IMR-90 (cell line): ENCODE measurements around the gene SCARF2. TPM values are rescaled to one million over a fixed set of nuclear protein-coding genes. Genes with fewer than 3 reads are reported as not detected.

Experiments
- ATAC-seq: fragments of 200-7000 bp; cut with Tn5 transposase; 2 replicates; pipeline ENCODE4 v1.9.1; 2020; ENCODE audit warnings: low read depth, mild to moderate bottlenecking, moderate library complexity
- BruUV-seq: library from RNA; stranded (reverse); fragments of 400-500 nt; replicated peaks from 2 replicates; lab custom pipeline; 2021; lab: Mats Ljungman, UMichigan
- CTCF ChIA-PET: fragments of 300-600 bp; formaldehyde crosslinking; extraction: SDS; loops from one replicate; lab custom pipeline; 2021; ENCODE audit warnings: antibody characterized with exemption; lab: Yijun Ruan, JAX
- POLR2A ChIA-PET: fragments of 300-600 bp; sonication (Branson Sonifier 250); formaldehyde crosslinking; loops from one replicate; lab custom pipeline; 2022; ENCODE audit warnings: antibody characterized with exemption; ENCODE audit not compliant: unreplicated experiment; lab: Charles Lee
- DNase-seq: peaks from one replicate; pipeline ENCODE4 v3.0.0; 2013
- H2AFZ ChIP-seq: replicated peaks from 2 replicates; pipeline ENCODE3; 2013; ENCODE audit warnings: low read length, mild to moderate bottlenecking; ENCODE audit not compliant: poor library complexity
- H2AK5ac ChIP-seq: 2 replicates; pipeline ENCODE4 v1.6.1; 2013; ENCODE audit warnings: low read depth, low read length, inconsistent platforms
- H2AK9ac ChIP-seq: replicated peaks from 2 replicates; pipeline ENCODE3; 2013; ENCODE audit warnings: mild to moderate bottlenecking, low read depth, low read length, moderate library complexity; ENCODE audit not compliant: poor library complexity
- H2BK120ac ChIP-seq: 2 replicates; pipeline ENCODE4 v1.6.1; 2013; ENCODE audit warnings: low read depth, low read length, inconsistent platforms
- H2BK15ac ChIP-seq: 3 replicates; pipeline ENCODE4 v1.6.1; 2013; ENCODE audit warnings: low read depth, low read length, inconsistent platforms
- H2BK20ac ChIP-seq: 2 replicates; pipeline ENCODE4 v1.6.1; 2013; ENCODE audit warnings: low read depth, mild to moderate bottlenecking, inconsistent platforms, low read length, moderate library complexity
- H2BK5ac ChIP-seq: 2 replicates; pipeline ENCODE4 v1.6.1; 2013; ENCODE audit warnings: mild to moderate bottlenecking, low read depth, low read length, inconsistent platforms; ENCODE audit not compliant: poor library complexity, severe bottlenecking
- H3K14ac ChIP-seq: replicated peaks from 2 replicates; pipeline ENCODE4 v1.6.1; 2013; ENCODE audit warnings: low read depth, low read length, inconsistent platforms
- H3K18ac ChIP-seq: 2 replicates; pipeline ENCODE4 v1.6.1; 2013; ENCODE audit warnings: low read depth, low read length, control low read depth
- H3K23ac ChIP-seq: 2 replicates; pipeline ENCODE4 v1.6.1; 2013; ENCODE audit warnings: low read depth, low read length, inconsistent platforms
- H3K27ac ChIP-seq: 2 replicates; pipeline ENCODE4 v1.5.1; 2013; ENCODE audit warnings: mild to moderate bottlenecking, control low read depth, low read length; ENCODE audit not compliant: insufficient read depth
- H3K27me3 ChIP-seq: 2 replicates; pipeline ENCODE4 v1.6.1; 2013; ENCODE audit warnings: low read length; ENCODE audit not compliant: control insufficient read depth, insufficient read depth
- H3K36me3 ChIP-seq: 2 replicates; pipeline ENCODE4 v1.6.1; 2013; ENCODE audit warnings: low read length, mixed read lengths; ENCODE audit not compliant: control insufficient read depth, insufficient read depth
- H3K4ac ChIP-seq: 2 replicates; pipeline ENCODE4 v1.6.1; 2013; ENCODE audit warnings: low read depth, low read length, inconsistent platforms
- H3K4me1 ChIP-seq: 2 replicates; pipeline ENCODE4 v1.6.1; 2013; ENCODE audit warnings: low read length, mixed read lengths; ENCODE audit not compliant: control insufficient read depth, insufficient read depth
- H3K4me2 ChIP-seq: 2 replicates; pipeline ENCODE4 v1.6.1; 2013; ENCODE audit warnings: low read depth, mild to moderate bottlenecking, control low read depth, low read length, moderate library complexity
- H3K4me3 ChIP-seq: 2 replicates; pipeline ENCODE4 v1.5.1; 2013; ENCODE audit warnings: low read depth, mild to moderate bottlenecking, control low read depth, low read length, moderate library complexity; ENCODE audit not compliant: insufficient read depth
- H3K56ac ChIP-seq: 2 replicates; pipeline ENCODE4 v1.6.1; 2013; ENCODE audit warnings: low read length, inconsistent platforms; ENCODE audit not compliant: insufficient read depth; ENCODE audit errors: extremely low read depth
- H3K79me1 ChIP-seq, 2 experiments: 2 replicates each; pipeline ENCODE4 v1.6.1; 2013; ENCODE audit warnings: low read length in 2 of 2, inconsistent platforms in 1 of 2, low read depth in 1 of 2
- H3K9ac ChIP-seq: 2 replicates; pipeline ENCODE4 v1.6.1; 2013; ENCODE audit warnings: low read depth, low read length, control low read depth
- H3K9me1 ChIP-seq: 2 replicates; pipeline ENCODE4 v1.6.1; 2013; ENCODE audit warnings: low read length, inconsistent platforms; ENCODE audit not compliant: insufficient read depth
- H3K9me3 ChIP-seq: 2 replicates; pipeline ENCODE4 v1.6.1; 2013; ENCODE audit warnings: low read length; ENCODE audit not compliant: control insufficient read depth, insufficient read depth
- H4K20me1 ChIP-seq: 2 replicates; pipeline ENCODE4 v1.6.1; 2013; ENCODE audit warnings: low read length, inconsistent platforms; ENCODE audit not compliant: insufficient read depth
- H4K5ac ChIP-seq: 2 replicates; pipeline ENCODE4 v1.6.1; 2013; ENCODE audit warnings: mild to moderate bottlenecking, low read depth, low read length, control low read depth
- H4K8ac ChIP-seq, 2 experiments: 2 replicates each; pipeline ENCODE4 v1.6.1; 2013; ENCODE audit warnings: low read depth in 2 of 2, low read length in 2 of 2, control low read depth in 1 of 2, inconsistent platforms in 1 of 2
- H4K91ac ChIP-seq: 2 replicates; pipeline ENCODE4 v1.6.1; 2013; ENCODE audit warnings: low read depth, low read length, inconsistent platforms; ENCODE audit not compliant: insufficient read depth
- CHD1 ChIP-seq: IDR thresholded peaks from 2 replicates; pipeline ENCODE4 v1.6.1; 2012; ENCODE audit warnings: low read depth, low read length, improper control_type of control experiment
- CTCF ChIP-seq: conservative IDR thresholded peaks from 2 replicates; pipeline ENCODE4 v1.5.1; 2012; ENCODE audit warnings: mild to moderate bottlenecking, low read depth, low read length, improper control_type of control experiment
- MAZ ChIP-seq: IDR thresholded peaks from 2 replicates; pipeline ENCODE4 v1.6.1; 2012; ENCODE audit warnings: low read depth, mild to moderate bottlenecking, low read length, improper control_type of control experiment, moderate library complexity, borderline replicate concordance
- MXI1 ChIP-seq: IDR thresholded peaks from 2 replicates; pipeline ENCODE4 v1.6.1; 2012; ENCODE audit warnings: low read depth, mild to moderate bottlenecking, low read length, moderate library complexity, borderline replicate concordance
- NFE2L2 ChIP-seq: fragments of 150-350 bp; IDR thresholded peaks from 2 replicates; pipeline ENCODE4 v1.6.1; 2016; ENCODE audit warnings: low read depth, mild to moderate bottlenecking, low read length
- POLR2A ChIP-seq: IDR thresholded peaks from 2 replicates; pipeline ENCODE4 v1.6.1; 2012; ENCODE audit warnings: mild to moderate bottlenecking, low read depth, low read length
- RAD21 ChIP-seq: IDR thresholded peaks from 2 replicates; pipeline ENCODE4 v1.6.1; 2012; ENCODE audit warnings: low read length, improper control_type of control experiment
- RCOR1 ChIP-seq: IDR thresholded peaks from 2 replicates; pipeline ENCODE4 v1.6.1; 2012; ENCODE audit warnings: mild to moderate bottlenecking, low read length, improper control_type of control experiment; ENCODE audit not compliant: insufficient replicate concordance
- RFX5 ChIP-seq: IDR thresholded peaks from 2 replicates; pipeline ENCODE4 v1.8.0; 2012; ENCODE audit warnings: low read depth, mild to moderate bottlenecking, low read length, moderate library complexity
- SMC3 ChIP-seq: fragments of 150-350 bp; IDR thresholded peaks from 2 replicates; pipeline ENCODE4 v1.6.1; 2016; ENCODE audit warnings: low read depth, mild to moderate bottlenecking, antibody characterized with exemption, low read length, moderate library complexity
- USF2 ChIP-seq: fragments of 150-350 bp; IDR thresholded peaks from 2 replicates; pipeline ENCODE4 v1.6.1; 2017; ENCODE audit warnings: mild to moderate bottlenecking, antibody characterized with exemption, low read length, low read depth
- WGBS, 2 experiments: methylation state at CpG; one replicate each; pipeline versions ENCODE4 v1.1.5 to v1.1.7; 2013; ENCODE audit warnings: missing lambda C conversion rate in 2 of 2; ENCODE audit not compliant: insufficient read length in 1 of 2; ENCODE audit errors: extremely low coverage in 2 of 2; 5-methylcytosine and 5-hydroxymethylcytosine counted together
- dilution Hi-C: fragments of 300-500 bp; cut with HindIII; formaldehyde crosslinking; loops from one replicate; pipeline ENCODE4 v1.14.3; 2018; ENCODE audit warnings: low sequenced_read_pairs; ENCODE audit not compliant: unreplicated experiment
- in situ Hi-C: fragments of 300-500 bp; cut with MboI; formaldehyde crosslinking; loops from 3 replicates; pipeline ENCODE4 v1.14.3; 2019; ENCODE audit warnings: low sequenced_read_pairs, inconsistent platforms, mixed read lengths
- intact Hi-C: fragments of 100-400 bp; cut with micrococcal nuclease; formaldehyde crosslinking; loops from 2 replicates; pipeline ENCODE4 v1.10.0; 2022
- polyA plus RNA-seq, 3 experiments: library from polyadenylated mRNA; depleted of rRNA; stranded (reverse); fragments of >200 nt; gene quantifications; 2 replicates each; pipeline ENCODE4 v1.2.3, GENCODE V29; 2012; ENCODE audit warnings: low replicate concordance in 1 of 3
- total RNA-seq: library from RNA; depleted of rRNA; stranded (reverse); fragments of >200 nt; gene quantifications from 2 replicates; pipeline ENCODE4 v1.2.3, GENCODE V29; 2012
- TF ChIP-seq, protein P1 (sequence below): fragments of 150-350 bp; IDR thresholded peaks from 2 replicates; pipeline ENCODE4 v1.6.1; 2016; ENCODE audit warnings: low read depth, mild to moderate bottlenecking, low read length, moderate library complexity, borderline replicate concordance

Gene SCARF2
- total and polyA plus RNA-seq, 2 of the 4 experiments (the other 2 are of a cell fraction) = 3.4 to 37.0 TPM

- TF ChIP-seq, protein P1, sequence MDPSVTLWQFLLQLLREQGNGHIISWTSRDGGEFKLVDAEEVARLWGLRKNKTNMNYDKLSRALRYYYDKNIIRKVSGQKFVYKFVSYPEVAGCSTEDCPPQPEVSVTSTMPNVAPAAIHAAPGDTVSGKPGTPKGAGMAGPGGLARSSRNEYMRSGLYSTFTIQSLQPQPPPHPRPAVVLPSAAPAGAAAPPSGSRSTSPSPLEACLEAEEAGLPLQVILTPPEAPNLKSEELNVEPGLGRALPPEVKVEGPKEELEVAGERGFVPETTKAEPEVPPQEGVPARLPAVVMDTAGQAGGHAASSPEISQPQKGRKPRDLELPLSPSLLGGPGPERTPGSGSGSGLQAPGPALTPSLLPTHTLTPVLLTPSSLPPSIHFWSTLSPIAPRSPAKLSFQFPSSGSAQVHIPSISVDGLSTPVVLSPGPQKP = no peak
- TF ChIP-seq CHD1 (no peak), RCOR1 (no peak), SMC3 (no peak), USF2 (no peak), CTCF (no peak; the same call in 1 of the 2 replicates), NFE2L2 (no peak), MAZ (no peak), POLR2A (peak; percentile 55), MXI1 (peak; percentile 87), RFX5 (no peak), RAD21 (no peak; the same call in 1 of the 2 replicates)
- 6% methylated on average over 35 of the region's 71 CpGs; no CpG with 5 or more reads in 1 of the 2 experiments for WGBS, 2 experiments
- 0 out of 2 replicates have a peak, but pooled peaks cover 3% of the 10 kb centered on the region for H3K36me3 ChIP-seq
- H2AFZ ChIP-seq = peak within 1 kb of the TSS; percentile 99
- no peak within 1 kb of the TSS; the same call in 1 of the 2 replicates for H2BK20ac ChIP-seq
- BruUV-seq = no TSS peak
- intact Hi-C loops = loop anchor here (2.0 kb wide), 1 partner anchor 73 kb away; the partner anchor contains the start of gene DGCR6L
- H2BK120ac ChIP-seq = peak within 1 kb of the TSS; percentile 38
- H2AK9ac ChIP-seq = peak within 1 kb of the TSS; percentile 97
- dilution Hi-C loops = no loop called here
- peaks cover 5% of the 10 kb centered on the region for H3K9me3 ChIP-seq
- H2AK5ac ChIP-seq = peak within 1 kb of the TSS; percentile 91
- no peaks in the 10 kb centered on the region for H3K27me3 ChIP-seq
- peak within 1 kb of the TSS; percentile 31; the same call in 1 of the 3 replicates for H2BK15ac ChIP-seq
- peak within 1 kb of the TSS; percentile 87 for H3K23ac ChIP-seq
- DNase-seq = peak; percentile 88
- in situ Hi-C loops = loop anchor here (10.0 kb wide), 1 partner anchor 61 kb away; no protein-coding TSS in a partner anchor
- peak within 1 kb of the TSS; percentile 94 for H4K91ac ChIP-seq
- H3K4ac ChIP-seq = peak within 1 kb of the TSS; percentile 93
- peak within 1 kb of the TSS; percentile 99 for H4K5ac ChIP-seq
- peak within 1 kb of the TSS; percentile 80 for H2BK5ac ChIP-seq
- peak within 1 kb of the TSS; percentile 98 to 100 for H4K8ac ChIP-seq
- peak within 1 kb of the TSS; percentile 86 for H3K9ac ChIP-seq
- H4K20me1 ChIP-seq = peaks cover 13% of the 10 kb centered on the region
- peak within 1 kb of the TSS; percentile 86 for H3K27ac ChIP-seq
- ChIA-PET CTCF (interaction anchor here (1.1 kb wide), 1 partner anchor 237 kb away, joined by 3 read pairs; no protein-coding TSS in a partner anchor), POLR2A (interaction anchor here (0.6 kb wide), 1 partner anchor 74 kb away, joined by 3 read pairs; the partner anchor contains the start of gene DGCR6L)
- H3K4me2 ChIP-seq = peak within 1 kb of the TSS; percentile 95
- peak within 1 kb of the TSS; percentile 94 for H3K14ac ChIP-seq
- H3K4me3 ChIP-seq = peak within 1 kb of the TSS; percentile 75
- peaks cover 14% of the 10 kb centered on the region for H3K4me1 ChIP-seq
- ATAC-seq = peak; percentile 97
- peaks cover 22 to 37% of the 10 kb centered on the region in 2 experiments for H3K79me1 ChIP-seq
- H3K18ac ChIP-seq = peak within 1 kb of the TSS; percentile 83
- peaks cover 30% of the 10 kb centered on the region for H3K9me1 ChIP-seq
- H3K56ac ChIP-seq = peak within 1 kb of the TSS; percentile 57
These were observed 43.7 kb downstream of the SCARF2 start, which contains the start of gene ZNF74 for GRCh38 chr22:20393705-20394476. Gene ZNF74 (plus strand): TSS chr22:20394151. CDS start chr22:20394629, 478 bp downstream.
